Measurements from ENCODE around the gene APIP.

The APIP gene

DNA sequence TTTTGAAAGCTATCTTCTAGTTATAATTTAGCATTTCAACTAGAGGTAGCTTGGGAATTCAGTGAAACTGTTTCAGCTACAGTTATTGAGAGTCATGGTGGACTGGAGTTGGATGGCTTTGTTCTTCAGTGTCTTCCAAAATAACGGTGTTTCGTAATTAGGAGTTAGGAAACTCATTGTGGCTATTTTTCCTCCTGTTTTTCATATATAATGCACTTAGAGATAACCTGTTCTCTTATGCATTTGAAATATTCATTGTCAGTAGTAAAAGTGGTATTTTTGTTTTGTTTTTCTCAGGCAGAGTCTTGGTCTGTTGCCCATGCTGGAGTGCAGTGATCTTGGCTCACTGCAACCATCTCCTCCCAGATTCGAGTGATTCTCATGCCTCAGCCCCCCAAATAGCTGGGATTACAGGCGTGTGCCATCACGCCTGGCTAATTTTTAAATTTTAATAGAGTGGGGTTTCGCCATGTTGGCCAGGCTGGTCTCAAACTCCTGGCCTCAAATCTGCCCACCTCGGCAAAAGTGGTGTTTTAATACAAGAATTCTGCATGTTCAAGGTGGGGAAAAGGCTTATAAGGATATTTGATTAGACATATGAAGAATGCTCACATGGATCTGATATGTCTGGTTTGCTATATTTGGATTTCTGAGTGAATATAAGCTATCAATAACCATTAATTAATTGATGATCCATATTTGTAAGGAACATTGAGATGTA, 12.9 kb upstream of the APIP start:
- Histone ChIP-seq H3K79me1 (ENCODE audit: low read length) (no peaks in the 10 kb centered on the region), H2BK120ac (ENCODE audit: insufficient read depth, low read length, poor library complexity) (no peak overlapping the region), H3K27me3 (ENCODE audit: insufficient read depth, low read length) (no peaks in the 10 kb centered on the region), H3K4me3 (ENCODE audit: low read depth, low read length) (no peak overlapping the region), H3K14ac (ENCODE audit: low read length) (no peak overlapping the region), H3K27ac (ENCODE audit: low read depth, low read length) (no peak overlapping the region), H3K79me2 (ENCODE audit: control insufficient read depth, insufficient read depth, low read length, poor library complexity) (no peaks in the 10 kb centered on the region), H4K91ac (ENCODE audit: low read depth, low read length) (no peak overlapping the region), H3K4me1 (ENCODE audit: control insufficient read depth in 1 of 2, insufficient read depth in 2 of 2, low read length in 2 of 2) (peaks cover 0 to 3% of the 10 kb centered on the region in 2 experiments), H2AK5ac (ENCODE audit: low read length) (no peak overlapping the region), H2BK12ac (ENCODE audit: low read length) (no peak overlapping the region), H2AFZ (ENCODE audit: insufficient read depth, low read length, poor library complexity) (no peak overlapping the region), H4K12ac (ENCODE audit: low read depth, low read length) (no peak overlapping the region), H3K4me2 (ENCODE audit: low read length) (no peak overlapping the region), H3K18ac (ENCODE audit: low read length) (no peak overlapping the region), H3K9me3 (ENCODE audit: insufficient read depth, low read depth, low read length) (no peaks in the 10 kb centered on the region), H2BK5ac (ENCODE audit: low read depth, low read length, poor library complexity) (no peak overlapping the region), H3K36me3 (ENCODE audit: control insufficient read depth in 1 of 2, insufficient read depth in 2 of 2, low read length in 2 of 2) (peaks cover 0 to 1% of the 10 kb centered on the region in 2 experiments), H4K8ac (ENCODE audit: low read depth, low read length) (no peak overlapping the region), H3K9ac (ENCODE audit: low read length) (no peak overlapping the region), H3K4ac (ENCODE audit: low read depth, low read length) (no peak overlapping the region), H3K23ac (ENCODE audit: low read length) (no peak overlapping the region)
- DNase-seq, result no peak
- WGBS (ENCODE audit: extremely low coverage, insufficient coverage, insufficient read length), result no CpG with 5 or more reads among the region's 7 CpGs

DNA sequence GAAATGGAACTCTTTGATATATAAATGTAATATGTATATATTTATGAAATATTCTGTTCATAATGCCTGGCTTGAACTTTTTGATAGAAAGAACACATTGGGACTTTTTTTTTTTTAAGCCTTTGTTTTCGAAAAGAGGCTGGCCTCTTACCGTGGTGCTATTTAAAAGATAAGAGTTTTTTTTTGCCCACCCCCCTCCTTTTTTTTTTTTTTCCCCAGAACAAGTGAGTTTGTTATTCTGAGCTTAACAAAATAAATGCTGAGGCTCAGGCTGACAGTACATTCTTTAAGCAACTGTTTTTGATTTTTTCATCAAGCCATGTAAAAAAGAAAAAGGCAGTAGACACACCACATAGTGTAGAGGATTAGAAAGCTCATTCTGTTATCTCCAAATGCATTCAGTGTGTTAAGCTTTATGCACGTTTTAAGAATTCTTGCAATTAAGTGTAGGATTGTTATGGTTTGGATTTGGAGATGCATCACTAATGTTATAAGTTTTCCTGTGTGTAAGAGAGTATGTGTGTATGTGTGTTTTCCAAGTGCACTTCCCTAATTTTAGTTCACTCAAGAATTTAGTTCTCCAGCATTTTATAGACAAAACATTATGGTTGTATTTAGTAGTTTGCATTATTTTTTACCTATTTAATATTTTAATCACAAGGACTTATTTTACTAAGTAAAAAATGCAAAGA, 12.2 kb upstream of the APIP start:
- no peak overlapping the region for H3K18ac ChIP-seq (ENCODE audit: low read length)
- no CpG with 5 or more reads among the region's 3 CpGs for WGBS (ENCODE audit: extremely low coverage, insufficient coverage, insufficient read length)

DNA sequence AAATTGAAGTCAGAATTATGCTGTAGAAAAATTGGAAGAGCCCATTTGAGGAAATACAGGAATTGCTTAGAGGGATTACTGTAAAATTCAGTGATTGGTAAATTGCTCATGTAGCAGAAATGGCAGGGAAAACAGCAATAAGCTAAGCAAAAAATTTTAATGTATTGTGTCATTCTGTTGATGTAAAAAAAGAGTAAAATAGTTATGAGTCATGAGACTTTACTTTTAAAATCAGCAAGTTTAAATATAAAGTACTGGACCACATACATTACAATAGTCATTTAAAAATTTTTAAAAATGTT, 10.6 kb upstream of the APIP start:
- Histone ChIP-seq H3K4me3 (ENCODE audit: low read depth, low read length) (no peak overlapping the region), H3K27me3 (ENCODE audit: insufficient read depth, low read length) (no peaks in the 10 kb centered on the region), H3K9me3 (ENCODE audit: insufficient read depth, low read depth, low read length) (no peaks in the 10 kb centered on the region), H3K4ac (ENCODE audit: low read depth, low read length) (no peak overlapping the region), H3K4me1 (ENCODE audit: control insufficient read depth in 1 of 2, insufficient read depth in 2 of 2, low read length in 2 of 2) (peaks cover 0 to 3% of the 10 kb centered on the region in 2 experiments), H3K14ac (ENCODE audit: low read length) (no peak overlapping the region), H2BK12ac (ENCODE audit: low read length) (no peak overlapping the region), H3K23ac (ENCODE audit: low read length) (no peak overlapping the region), H2BK120ac (ENCODE audit: insufficient read depth, low read length, poor library complexity) (no peak overlapping the region), H3K79me1 (ENCODE audit: low read length) (no peaks in the 10 kb centered on the region), H3K36me3 (ENCODE audit: control insufficient read depth in 1 of 2, insufficient read depth in 2 of 2, low read length in 2 of 2) (no peaks in the 10 kb centered on the region), H2BK5ac (ENCODE audit: low read depth, low read length, poor library complexity) (no peak overlapping the region), H3K4me2 (ENCODE audit: low read length) (no peak overlapping the region), H3K79me2 (ENCODE audit: control insufficient read depth, insufficient read depth, low read length, poor library complexity) (no peaks in the 10 kb centered on the region), H2AFZ (ENCODE audit: insufficient read depth, low read length, poor library complexity) (no peak overlapping the region), H3K27ac (ENCODE audit: low read depth, low read length) (no peak overlapping the region), H4K8ac (ENCODE audit: low read depth, low read length) (no peak overlapping the region), H4K12ac (ENCODE audit: low read depth, low read length) (no peak overlapping the region), H4K91ac (ENCODE audit: low read depth, low read length) (no peak overlapping the region), H3K18ac (ENCODE audit: low read length) (no peak overlapping the region), H2AK5ac (ENCODE audit: low read length) (no peak overlapping the region), H3K9ac (ENCODE audit: low read length) (no peak overlapping the region)
- DNase-seq, result peak in 1 of 2 donors; percentile 14

More for the DNA sequence above, 12.2 kb upstream of the APIP start:
- H3K4me2 ChIP-seq (ENCODE audit: low read length), result no peak overlapping the region
- H3K79me2 ChIP-seq (ENCODE audit: control insufficient read depth, insufficient read depth, low read length, poor library complexity), result no peaks in the 10 kb centered on the region
- no peak for DNase-seq
- H3K14ac ChIP-seq (ENCODE audit: low read length), result no peak overlapping the region
- H3K9ac ChIP-seq (ENCODE audit: low read length), result no peak overlapping the region
- H4K91ac ChIP-seq (ENCODE audit: low read depth, low read length), result no peak overlapping the region
- H2BK5ac ChIP-seq (ENCODE audit: low read depth, low read length, poor library complexity), result no peak overlapping the region
- H2AK5ac ChIP-seq (ENCODE audit: low read length), result no peak overlapping the region
- H3K36me3 ChIP-seq (ENCODE audit: control insufficient read depth in 1 of 2, insufficient read depth in 2 of 2, low read length in 2 of 2), result no peaks in the 10 kb centered on the region
- no peak overlapping the region for H4K12ac ChIP-seq (ENCODE audit: low read depth, low read length)
- H2BK120ac ChIP-seq (ENCODE audit: insufficient read depth, low read length, poor library complexity), result no peak overlapping the region
- peaks cover 0 to 3% of the 10 kb centered on the region in 2 experiments for H3K4me1 ChIP-seq (ENCODE audit: control insufficient read depth in 1 of 2, insufficient read depth in 2 of 2, low read length in 2 of 2)
- no peak overlapping the region for H2BK12ac ChIP-seq (ENCODE audit: low read length)
- no peak overlapping the region for H3K23ac ChIP-seq (ENCODE audit: low read length)
- no peaks in the 10 kb centered on the region for H3K27me3 ChIP-seq (ENCODE audit: insufficient read depth, low read length)
- H3K9me3 ChIP-seq (ENCODE audit: insufficient read depth, low read depth, low read length), result no peaks in the 10 kb centered on the region
- no peak overlapping the region for H3K4me3 ChIP-seq (ENCODE audit: low read depth, low read length)
- H3K27ac ChIP-seq (ENCODE audit: low read depth, low read length), result no peak overlapping the region
- H3K79me1 ChIP-seq (ENCODE audit: low read length), result no peaks in the 10 kb centered on the region
- no peak overlapping the region for H3K4ac ChIP-seq (ENCODE audit: low read depth, low read length)
- H4K8ac ChIP-seq (ENCODE audit: low read depth, low read length), result no peak overlapping the region
- no peak overlapping the region for H2AFZ ChIP-seq (ENCODE audit: insufficient read depth, low read length, poor library complexity)

DNA sequence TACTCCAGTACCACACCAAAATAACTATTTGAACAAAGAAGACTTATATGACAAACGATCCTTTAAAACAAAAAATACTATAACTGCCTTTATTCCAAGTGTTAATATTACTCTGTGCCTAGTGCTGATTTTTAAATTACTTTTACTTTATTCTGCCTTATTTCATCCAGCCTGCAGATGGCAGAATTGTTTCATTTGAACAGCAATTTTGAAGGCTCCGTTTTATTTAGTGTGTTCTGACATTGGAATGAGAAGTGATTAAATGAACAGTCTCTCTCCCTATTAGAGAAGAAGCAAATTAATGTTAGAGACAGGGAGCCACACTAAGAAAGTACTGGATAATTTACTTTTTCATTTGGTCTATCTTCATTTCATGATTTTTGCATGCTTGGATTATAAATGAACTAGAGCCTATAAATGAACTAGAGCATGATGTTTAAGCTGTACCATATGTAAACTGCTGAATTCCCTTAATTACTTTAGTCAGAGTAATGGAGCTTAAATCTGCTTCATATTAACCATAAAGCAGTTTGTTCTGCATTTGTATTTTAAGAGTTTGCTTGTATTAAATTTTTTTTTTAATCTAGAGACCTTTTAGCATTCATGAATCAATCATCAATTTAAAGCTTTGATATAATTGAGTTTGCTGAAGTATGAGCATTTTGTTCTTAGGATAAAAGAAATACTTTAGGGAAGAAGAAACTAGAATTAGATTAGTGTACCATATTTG, 10.1 kb upstream of the APIP start:
- H3K23ac ChIP-seq (ENCODE audit: low read length), result no peak overlapping the region
- H4K12ac ChIP-seq (ENCODE audit: low read depth, low read length), result no peak overlapping the region
- H3K4me3 ChIP-seq (ENCODE audit: low read depth, low read length), result no peak overlapping the region
- H3K4ac ChIP-seq (ENCODE audit: low read depth, low read length), result no peak overlapping the region
- no peak overlapping the region for H4K8ac ChIP-seq (ENCODE audit: low read depth, low read length)
- no peak overlapping the region for H3K14ac ChIP-seq (ENCODE audit: low read length)
- H2AK5ac ChIP-seq (ENCODE audit: low read length), result no peak overlapping the region
- no peak overlapping the region for H4K91ac ChIP-seq (ENCODE audit: low read depth, low read length)
- peak in 1 of 2 donors; percentile 72 for DNase-seq
- H2BK120ac ChIP-seq (ENCODE audit: insufficient read depth, low read length, poor library complexity), result no peak overlapping the region
- no peak overlapping the region for H3K9ac ChIP-seq (ENCODE audit: low read length)
- H2BK5ac ChIP-seq (ENCODE audit: low read depth, low read length, poor library complexity), result no peak overlapping the region
- no peak overlapping the region for H3K18ac ChIP-seq (ENCODE audit: low read length)
- no peaks in the 10 kb centered on the region for H3K36me3 ChIP-seq (ENCODE audit: control insufficient read depth in 1 of 2, insufficient read depth in 2 of 2, low read length in 2 of 2)
- H2AFZ ChIP-seq (ENCODE audit: insufficient read depth, low read length, poor library complexity), result no peak overlapping the region
- H3K4me1 ChIP-seq (ENCODE audit: control insufficient read depth in 1 of 2, insufficient read depth in 2 of 2, low read length in 2 of 2), result peaks cover 0 to 3% of the 10 kb centered on the region in 2 experiments
- H2BK12ac ChIP-seq (ENCODE audit: low read length), result no peak overlapping the region
- H3K79me2 ChIP-seq (ENCODE audit: control insufficient read depth, insufficient read depth, low read length, poor library complexity), result no peaks in the 10 kb centered on the region
- H3K9me3 ChIP-seq (ENCODE audit: insufficient read depth, low read depth, low read length), result no peaks in the 10 kb centered on the region
- WGBS (ENCODE audit: extremely low coverage, insufficient coverage, insufficient read length), result no CpG with 5 or more reads among the region's 2 CpGs
- H3K79me1 ChIP-seq (ENCODE audit: low read length), result no peaks in the 10 kb centered on the region
- no peak overlapping the region for H3K27ac ChIP-seq (ENCODE audit: low read depth, low read length)
- H3K27me3 ChIP-seq (ENCODE audit: insufficient read depth, low read length), result no peaks in the 10 kb centered on the region
- H3K4me2 ChIP-seq (ENCODE audit: low read length), result no peak overlapping the region
